ENCODE results near the gene PTPRO.

Gene PTPRO

GRCh38 chr12:15393995-15394394 is 71.7 kb downstream of the PTPRO start:
- no peaks in the 10 kb centered on the region for H3K9me3 Mint-ChIP-seq
- ATAC-seq (peak; percentile 31), DNase-seq (ENCODE audit: low spot score in 2 of 2) (no peak)
- H3K36me3 Mint-ChIP-seq = no peaks in the 10 kb centered on the region
- no peak overlapping the region for H3K27ac Mint-ChIP-seq
- H3K4me1 Mint-ChIP-seq = no peaks in the 10 kb centered on the region
- no peak overlapping the region for H3K4me3 Mint-ChIP-seq

- no peak overlapping the region for H3K27ac Mint-ChIP-seq
- no peaks in the 10 kb centered on the region for H3K4me1 Mint-ChIP-seq
- no peaks in the 10 kb centered on the region for H3K36me3 Mint-ChIP-seq
- DNase-seq (ENCODE audit: low spot score in 2 of 2) (no peak), ATAC-seq (no peak)
- H3K4me3 Mint-ChIP-seq = no peak overlapping the region
- peaks cover 3% of the 10 kb centered on the region for H3K9me3 Mint-ChIP-seq
These were observed 82.2 kb downstream of the PTPRO start for GRCh38 chr12:15404485-15404884.

- ATAC-seq (no peak), DNase-seq (ENCODE audit: low spot score in 2 of 2) (no peak)
- H3K4me1 Mint-ChIP-seq = no peaks in the 10 kb centered on the region
- H3K27ac Mint-ChIP-seq = no peak overlapping the region
- H3K36me3 Mint-ChIP-seq = no peaks in the 10 kb centered on the region
- no peaks in the 10 kb centered on the region for H3K9me3 Mint-ChIP-seq
- no peak overlapping the region for H3K4me3 Mint-ChIP-seq
These were observed 83.3 kb downstream of the PTPRO start for GRCh38 chr12:15405606-15406005.

GRCh38 chr12:15407025-15407424 is 84.7 kb downstream of the PTPRO start:
- Mint-ChIP-seq H3K36me3 (no peaks in the 10 kb centered on the region), H3K4me3 (no peak overlapping the region), H3K9me3 (no peaks in the 10 kb centered on the region), H3K27ac (no peak overlapping the region), H3K4me1 (no peaks in the 10 kb centered on the region)
- no peak for ATAC-seq
- DNase-seq (ENCODE audit: low spot score in 2 of 2) = no peak

- Mint-ChIP-seq H3K36me3 (no peaks in the 10 kb centered on the region), H3K4me1 (no peaks in the 10 kb centered on the region), H3K4me3 (no peak overlapping the region), H3K27ac (no peak overlapping the region), H3K9me3 (no peaks in the 10 kb centered on the region)
- DNase-seq (ENCODE audit: low spot score in 2 of 2) = no peak
- ATAC-seq = no peak
These were observed 89.5 kb downstream of the PTPRO start for GRCh38 chr12:15411842-15412241.

GRCh38 chr12:15417691-15418090 is 95.4 kb downstream of the PTPRO start:
- no peak for ATAC-seq
- DNase-seq (ENCODE audit: low spot score in 2 of 2) = no peak
- no peaks in the 10 kb centered on the region for H3K4me1 Mint-ChIP-seq
- no peaks in the 10 kb centered on the region for H3K9me3 Mint-ChIP-seq
- no peak overlapping the region for H3K27ac Mint-ChIP-seq
- no peak overlapping the region for H3K4me3 Mint-ChIP-seq
- no peaks in the 10 kb centered on the region for H3K36me3 Mint-ChIP-seq

GRCh38 chr12:15423629-15424028 is 101.3 kb downstream of the PTPRO start:
- no peak overlapping the region for H3K4me3 Mint-ChIP-seq
- no peaks in the 10 kb centered on the region for H3K4me1 Mint-ChIP-seq
- no peaks in the 10 kb centered on the region for H3K36me3 Mint-ChIP-seq
- H3K27ac Mint-ChIP-seq = no peak overlapping the region
- DNase-seq (ENCODE audit: low spot score in 2 of 2) (no peak), ATAC-seq (no peak)
- H3K9me3 Mint-ChIP-seq = no peaks in the 10 kb centered on the region

GRCh38 chr12:15427913-15428312 is 105.6 kb downstream of the PTPRO start:
- no peak for DNase-seq (ENCODE audit: low spot score in 2 of 2)
- H3K4me1 Mint-ChIP-seq = no peaks in the 10 kb centered on the region
- no peak overlapping the region for H3K4me3 Mint-ChIP-seq
- ATAC-seq = no peak
- H3K36me3 Mint-ChIP-seq = no peaks in the 10 kb centered on the region
- peaks cover 3% of the 10 kb centered on the region for H3K9me3 Mint-ChIP-seq
- H3K27ac Mint-ChIP-seq = no peak overlapping the region

- ATAC-seq (no peak), DNase-seq (ENCODE audit: low spot score in 2 of 2) (no peak)
- Mint-ChIP-seq H3K4me3 (no peak overlapping the region), H3K4me1 (no peaks in the 10 kb centered on the region), H3K36me3 (no peaks in the 10 kb centered on the region), H3K9me3 (peaks cover 3% of the 10 kb centered on the region), H3K27ac (no peak overlapping the region)
These were observed 106.3 kb downstream of the PTPRO start for GRCh38 chr12:15428632-15429031.

GRCh38 chr12:15429262-15429661 is 107.0 kb downstream of the PTPRO start:
- DNase-seq (ENCODE audit: low spot score in 2 of 2) = no peak
- no peaks in the 10 kb centered on the region for H3K36me3 Mint-ChIP-seq
- no peaks in the 10 kb centered on the region for H3K4me1 Mint-ChIP-seq
- peaks cover 3% of the 10 kb centered on the region for H3K9me3 Mint-ChIP-seq
- no peak for ATAC-seq
- no peak overlapping the region for H3K27ac Mint-ChIP-seq
- H3K4me3 Mint-ChIP-seq = no peak overlapping the region

- no peak overlapping the region for H3K27ac Mint-ChIP-seq
- H3K9me3 Mint-ChIP-seq = peaks cover 5% of the 10 kb centered on the region
- no peak for ATAC-seq
- H3K36me3 Mint-ChIP-seq = no peaks in the 10 kb centered on the region
- no peak for DNase-seq (ENCODE audit: low spot score in 2 of 2)
- no peak overlapping the region for H3K4me3 Mint-ChIP-seq
- H3K4me1 Mint-ChIP-seq = no peaks in the 10 kb centered on the region
These were observed 113.3 kb downstream of the PTPRO start for GRCh38 chr12:15435597-15435996.

- H3K9me3 Mint-ChIP-seq = peaks cover 9% of the 10 kb centered on the region
- H3K36me3 Mint-ChIP-seq = no peaks in the 10 kb centered on the region
- H3K4me1 Mint-ChIP-seq = no peaks in the 10 kb centered on the region
- no peak for DNase-seq (ENCODE audit: low spot score in 2 of 2)
- no peak overlapping the region for H3K27ac Mint-ChIP-seq
- no peak overlapping the region for H3K4me3 Mint-ChIP-seq
- no peak for ATAC-seq
These were observed 117.2 kb downstream of the PTPRO start for GRCh38 chr12:15439459-15439858.

GRCh38 chr12:15443050-15443449 is 120.7 kb downstream of the PTPRO start:
- no peak overlapping the region for H3K27ac Mint-ChIP-seq
- no peaks in the 10 kb centered on the region for H3K36me3 Mint-ChIP-seq
- H3K4me3 Mint-ChIP-seq = no peak overlapping the region
- DNase-seq (ENCODE audit: low spot score in 2 of 2) = no peak
- no peak for ATAC-seq
- no peaks in the 10 kb centered on the region for H3K4me1 Mint-ChIP-seq
- peaks cover 7% of the 10 kb centered on the region for H3K9me3 Mint-ChIP-seq

GRCh38 chr12:15443611-15444010 is 121.3 kb downstream of the PTPRO start:
- ATAC-seq = no peak
- Mint-ChIP-seq H3K36me3 (no peaks in the 10 kb centered on the region), H3K27ac (no peak overlapping the region), H3K4me1 (no peaks in the 10 kb centered on the region), H3K9me3 (peaks cover 4% of the 10 kb centered on the region), H3K4me3 (no peak overlapping the region)
- no peak for DNase-seq (ENCODE audit: low spot score in 2 of 2)

- ATAC-seq = no peak
- no peaks in the 10 kb centered on the region for H3K4me1 Mint-ChIP-seq
- no peak overlapping the region for H3K27ac Mint-ChIP-seq
- no peak for DNase-seq (ENCODE audit: low spot score in 2 of 2)
- no peaks in the 10 kb centered on the region for H3K36me3 Mint-ChIP-seq
- no peak overlapping the region for H3K4me3 Mint-ChIP-seq
- peaks cover 4% of the 10 kb centered on the region for H3K9me3 Mint-ChIP-seq
These were observed 122.2 kb downstream of the PTPRO start for GRCh38 chr12:15444523-15444922.

GRCh38 chr12:15446807-15447206 is 124.5 kb downstream of the PTPRO start:
- Mint-ChIP-seq H3K4me1 (no peaks in the 10 kb centered on the region), H3K36me3 (no peaks in the 10 kb centered on the region), H3K27ac (no peak overlapping the region), H3K9me3 (peaks cover 4% of the 10 kb centered on the region), H3K4me3 (no peak overlapping the region)
- DNase-seq (ENCODE audit: low spot score in 2 of 2) = no peak
- no peak for ATAC-seq

- no peaks in the 10 kb centered on the region for H3K36me3 Mint-ChIP-seq
- peaks cover 13% of the 10 kb centered on the region for H3K9me3 Mint-ChIP-seq
- ATAC-seq = peak; percentile 45
- no peak overlapping the region for H3K4me3 Mint-ChIP-seq
- H3K4me1 Mint-ChIP-seq = no peaks in the 10 kb centered on the region
- no peak for DNase-seq (ENCODE audit: low spot score in 2 of 2)
- H3K27ac Mint-ChIP-seq = no peak overlapping the region
These were observed 131.3 kb downstream of the PTPRO start for GRCh38 chr12:15453613-15454012.

Data from stimulated activated effector memory CD8-positive, alpha-beta T cell treated with anti-CD3 and anti-CD28 coated beads, Interleukin-12 subunit alpha, Interleukin-12 subunit beta, amount 100 ng/mL, for 72 hours (primary cell).